HG02623 (cell line): Measurements from ENCODE around the gene PP2D1.
"Not testable (repeated sequence)": the region's sequence is repeated elsewhere in the genome, so short reads cannot be mapped to it uniquely, and the experiment has no call there.

Source experiments
- ATAC-seq: cut with Tn5 transposase; IDR thresholded peaks from one replicate; pipeline ENCODE4 v1.9.1; 2021; ENCODE audit warnings: moderate library complexity; ENCODE audit not compliant: unreplicated experiment

PP2D1 gene

GRCh38 chr3:19972054-19972453, 40.0 kb downstream of the PP2D1 start:
- ATAC-seq, result no peak

- no peak for ATAC-seq
Observed at GRCh38 chr3:19970327-19970726, 41.7 kb downstream of the PP2D1 start.

- ATAC-seq, result no peak
Observed at GRCh38 chr3:19967812-19968211, 44.3 kb downstream of the PP2D1 start.

GRCh38 chr3:19967208-19967607, 44.9 kb downstream of the PP2D1 start:
- no peak for ATAC-seq

GRCh38 chr3:19961960-19962359, 50.1 kb downstream of the PP2D1 start:
- ATAC-seq, result no peak

GRCh38 chr3:19960696-19961095, 51.4 kb downstream of the PP2D1 start:
- ATAC-seq, result no peak

GRCh38 chr3:19959505-19959904, 52.6 kb downstream of the PP2D1 start:
- no peak for ATAC-seq

GRCh38 chr3:19957354-19957753, 54.7 kb downstream of the PP2D1 start:
- ATAC-seq, result not testable (repeated sequence)

- no peak for ATAC-seq
Observed at GRCh38 chr3:19954676-19955075, 57.4 kb downstream of the PP2D1 start.

- no peak for ATAC-seq
Observed at GRCh38 chr3:19950316-19950715, 61.7 kb downstream of the PP2D1 start.

- no peak for ATAC-seq
Observed at GRCh38 chr3:19948226-19948591, 63.9 kb downstream of the PP2D1 start.

GRCh38 chr3:19947549-19948225, 64.4 kb downstream of the PP2D1 start:
- peak; percentile 13 for ATAC-seq

- peak; percentile 96 for ATAC-seq
Observed at GRCh38 chr3:19946832-19947548, 65.1 kb downstream of the PP2D1 start, which contains the start of gene RAB5A. Gene RAB5A (plus strand): TSS chr3:19947097. CDS start chr3:19950899, 3,802 bp downstream.

- peak; percentile 0 for ATAC-seq
Observed at GRCh38 chr3:19945969-19946831, 65.9 kb downstream of the PP2D1 start.

- no peak for ATAC-seq
Observed at GRCh38 chr3:19945534-19945933, 66.5 kb downstream of the PP2D1 start.

GRCh38 chr3:19940643-19941042, 71.4 kb downstream of the PP2D1 start:
- no peak for ATAC-seq

- ATAC-seq, result no peak
Observed at GRCh38 chr3:19938295-19938627, 73.8 kb downstream of the PP2D1 start.

- no peak for ATAC-seq
Observed at GRCh38 chr3:19937459-19938294, 74.4 kb downstream of the PP2D1 start.
